Measurements from ENCODE around the gene TRIO.

DNA sequence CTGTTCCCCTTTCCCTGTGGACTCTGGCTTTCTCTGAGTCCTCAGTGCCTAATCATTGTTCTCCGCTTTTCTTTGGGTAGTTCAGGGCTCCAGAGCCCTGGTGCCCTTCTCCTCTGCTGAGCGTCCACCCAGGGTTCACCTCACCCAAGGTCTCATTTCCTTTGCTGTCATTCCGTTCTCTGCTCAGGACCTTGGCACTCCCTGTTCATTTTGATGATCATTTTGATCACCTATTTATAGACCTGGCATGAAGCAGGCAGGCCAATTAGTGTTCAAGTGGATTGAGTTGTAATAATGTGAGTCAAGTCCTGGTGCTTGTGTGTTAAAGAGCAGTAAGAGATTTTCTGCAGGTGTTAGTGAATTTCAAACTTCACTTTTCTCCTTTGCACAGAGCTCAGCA, 3.6 kb downstream of the TRIO start:
- TF ChIP-seq ZNF274 (IDR thresholded peaks at IDR 0.05; ENCODE audit: low read depth, low read length) (no peak), YY1 (IDR thresholded peaks at IDR 0.05; ENCODE audit: insufficient read depth, insufficient read length) (no peak)
